Right ventricle myocardium inferior (tissue), 1 donor: ENCODE measurements around the gene FAM174B. TPM values are rescaled to one million over a fixed set of nuclear protein-coding genes. Genes with fewer than 3 reads are reported as not detected.
A peak's percentile ranks its signal among the peaks of the same experiment; 100 is the strongest.

ENCODE experiments used
- ATAC-seq: fragments of 200-7000 bp; cut with Tn5 transposase; one replicate; pipeline ENCODE4 v1.9.1; 2020; ENCODE audit warnings: mild to moderate bottlenecking, moderate library complexity
- DNase-seq: peaks from one replicate; pipeline ENCODE4 v3.0.0; 2021; ENCODE audit errors: missing footprints
- intact Hi-C: fragments of 100-400 bp; cut with DNase I; formaldehyde crosslinking; loops from one replicate; pipeline ENCODE4 v1.11.0; 2022
- total RNA-seq: library from RNA; stranded (reverse); fragmentation: NEBNext Ultra II Directional; extraction: Animal tissue kit (Norgen Biotek cat#: 25700); gene quantifications from one replicate; pipeline ENCODE4 v1.2.1, GENCODE V29; 2021
- donor health status: DM: no; HTN: yes; CAD: no; lungs with severe emphysema.

The FAM174B gene
- total RNA-seq, 1 donor from 2014 or later = 13.0 TPM

GRCh38 chr15:92667287-92667904 is 11.8 kb upstream of the FAM174B start:
- peak; percentile 33 for ATAC-seq
- DNase-seq = no peak
- intact Hi-C loops = no loop called here

- peak; percentile 76 for DNase-seq
- intact Hi-C loops = no loop called here
These were observed 11.2 kb upstream of the FAM174B start for GRCh38 chr15:92666780-92667179.

GRCh38 chr15:92665100-92665555 is 9.6 kb upstream of the FAM174B start:
- peak; percentile 46 for ATAC-seq
- intact Hi-C loops = no loop called here
- DNase-seq = no peak

More at GRCh38 chr15:92666780-92667179, 11.2 kb upstream of the FAM174B start:
- peak; percentile 93 for ATAC-seq

- intact Hi-C loops = no loop called here
- no peak for ATAC-seq
- no peak for DNase-seq
These were observed 8.8 kb upstream of the FAM174B start for GRCh38 chr15:92664178-92664900.

GRCh38 chr15:92663250-92663951 is 7.8 kb upstream of the FAM174B start:
- DNase-seq (no peak), ATAC-seq (no peak)
- intact Hi-C loops = no loop called here

GRCh38 chr15:92662762-92663161 is 7.2 kb upstream of the FAM174B start:
- no peak for DNase-seq
- intact Hi-C loops = no loop called here
- no peak for ATAC-seq

GRCh38 chr15:92661956-92662355 is 6.4 kb upstream of the FAM174B start:
- intact Hi-C loops = no loop called here

GRCh38 chr15:92661069-92661468 is 5.5 kb upstream of the FAM174B start:
- ATAC-seq (no peak), DNase-seq (no peak)
- intact Hi-C loops = no loop called here

More at GRCh38 chr15:92661956-92662355, 6.4 kb upstream of the FAM174B start:
- no peak for ATAC-seq
- no peak for DNase-seq

- intact Hi-C loops = no loop called here
- ATAC-seq (no peak), DNase-seq (no peak)
These were observed 1.9 kb upstream of the FAM174B start for GRCh38 chr15:92657486-92657885.

- no peak for ATAC-seq
- intact Hi-C loops = no loop called here
- no peak for DNase-seq
These were observed 514 bp upstream of the FAM174B start for GRCh38 chr15:92656089-92656488.

- ATAC-seq (no peak), DNase-seq (no peak)
- intact Hi-C loops = no loop called here
These were observed 913 bp downstream of the FAM174B start for GRCh38 chr15:92654662-92655061.

GRCh38 chr15:92653836-92654539 is 1.6 kb downstream of the FAM174B start:
- DNase-seq (no peak), ATAC-seq (no peak)
- intact Hi-C loops = no loop called here

GRCh38 chr15:92653366-92653765 is 2.2 kb downstream of the FAM174B start:
- ATAC-seq (no peak), DNase-seq (no peak)
- intact Hi-C loops = no loop called here

- ATAC-seq = no peak
- intact Hi-C loops = no loop called here
- DNase-seq = no peak
These were observed 3.0 kb downstream of the FAM174B start for GRCh38 chr15:92652576-92652966.

- intact Hi-C loops = no loop called here
- DNase-seq (no peak), ATAC-seq (no peak)
These were observed 3.5 kb downstream of the FAM174B start for GRCh38 chr15:92651877-92652575.

GRCh38 chr15:92650966-92651365 is 4.6 kb downstream of the FAM174B start:
- DNase-seq (no peak), ATAC-seq (no peak)
- intact Hi-C loops = no loop called here

- ATAC-seq (no peak), DNase-seq (no peak)
- intact Hi-C loops = no loop called here
These were observed 5.3 kb downstream of the FAM174B start for GRCh38 chr15:92650256-92650655.

GRCh38 chr15:92648190-92648875 is 7.2 kb downstream of the FAM174B start:
- intact Hi-C loops = no loop called here
- no peak for ATAC-seq

More at GRCh38 chr15:92648190-92648875, 7.2 kb downstream of the FAM174B start:
- DNase-seq = no peak
